ENCODE data around the gene MYO1G. TPM values are rescaled to one million over a fixed set of nuclear protein-coding genes. Genes with fewer than 3 reads are reported as not detected.

The MYO1G gene
- total and polyA plus RNA-seq, 9 of the 15 experiments (the other 6 are each of a cell fraction or from before 2014, with no cell fraction given), result 0.03 to 0.62 (median 0.13) TPM; not detected in 1

GRCh38 chr7:44987996-44988395, 9.2 kb upstream of the MYO1G start (continued):
- TF ChIP-seq MGA (IDR thresholded peaks at IDR 0.05), result no peak
- TF ChIP-seq TBP (optimal IDR thresholded peaks at IDR 0.05; ENCODE audit: low read depth, low read length), result no peak
- no peak for TF ChIP-seq POLR2AphosphoS2 (IDR thresholded peaks at IDR 0.05; ENCODE audit: low read length)
- no peak for TF ChIP-seq MTF1 (CRISPR knock-in tag; IDR thresholded peaks at IDR 0.05; ENCODE audit: borderline replicate concordance)
- peak; percentile 60 for TF ChIP-seq FOXM1 (IDR thresholded peaks at IDR 0.05; ENCODE audit: low read depth)
- no peak for TF ChIP-seq FOXM1 (CRISPR knock-in tag; IDR thresholded peaks at IDR 0.05; ENCODE audit: low read depth)
- TF ChIP-seq U2AF2 (optimal IDR thresholded peaks at IDR 0.05; ENCODE audit: low read depth, low read length), result no peak
- TF ChIP-seq EWSR1 (IDR thresholded peaks at IDR 0.05; ENCODE audit: borderline replicate concordance, low read depth, partially characterized antibody), result no peak
- peak; percentile 37; the same call in 1 of the 2 replicates for TF ChIP-seq ATF3 (IDR thresholded peaks at IDR 0.05)
- no peak for TF ChIP-seq ATF3 (CRISPR knock-in tag; conservative IDR thresholded peaks at IDR 0.05)
- no peak for TF ChIP-seq RBFOX2 (IDR thresholded peaks at IDR 0.05; ENCODE audit: low read depth, low read length)
- TF ChIP-seq GTF2E2 (tag; IDR thresholded peaks at IDR 0.05), result no peak
- no peak for TF ChIP-seq SMAD3 (CRISPR knock-in tag; conservative IDR thresholded peaks at IDR 0.05)
- TF ChIP-seq ZZZ3 (IDR thresholded peaks at IDR 0.05), result peak; percentile 2; the same call in 1 of the 2 replicates
- TF ChIP-seq CBFB (CRISPR knock-in tag; IDR thresholded peaks at IDR 0.05), result no peak
- TF ChIP-seq NR2C2 (CRISPR knock-in tag; IDR thresholded peaks at IDR 0.05), result no peak
- TF ChIP-seq NR2C2 (tag; IDR thresholded peaks at IDR 0.05), result 0 out of 2 replicates have a peak, but pooled peaks have one; percentile 7
